HG03139 (cell line): Measurements from ENCODE around the gene ARHGAP32.

Source experiments
- ATAC-seq: cut with Tn5 transposase; IDR thresholded peaks from one replicate; pipeline ENCODE4 v1.9.1; 2021; ENCODE audit not compliant: unreplicated experiment

Gene ARHGAP32

GRCh38 chr11:128963744-128964325 is 228.3 kb downstream of the ARHGAP32 start:
- no peak for ATAC-seq

- ATAC-seq = no peak
These were observed 229.2 kb downstream of the ARHGAP32 start for GRCh38 chr11:128962896-128963295.

- ATAC-seq = no peak
These were observed 230.5 kb downstream of the ARHGAP32 start for GRCh38 chr11:128961645-128962044.

GRCh38 chr11:128957202-128957482 is 235.0 kb downstream of the ARHGAP32 start:
- ATAC-seq = no peak

GRCh38 chr11:128956401-128957201 is 235.5 kb downstream of the ARHGAP32 start:
- peak; percentile 57 for ATAC-seq

- no peak for ATAC-seq
These were observed 236.5 kb downstream of the ARHGAP32 start for GRCh38 chr11:128955636-128956035.

GRCh38 chr11:128953151-128953550 is 239.0 kb downstream of the ARHGAP32 start:
- ATAC-seq = no peak

GRCh38 chr11:128949791-128950454 is 242.2 kb downstream of the ARHGAP32 start:
- no peak for ATAC-seq

- no peak for ATAC-seq
These were observed 243.5 kb downstream of the ARHGAP32 start for GRCh38 chr11:128948583-128948982.

GRCh38 chr11:128947773-128948172 is 244.4 kb downstream of the ARHGAP32 start:
- ATAC-seq = no peak

GRCh38 chr11:128946648-128947047 is 245.5 kb downstream of the ARHGAP32 start:
- ATAC-seq = no peak

- no peak for ATAC-seq
These were observed 248.6 kb downstream of the ARHGAP32 start for GRCh38 chr11:128943428-128943976.

GRCh38 chr11:128942817-128943427 is 249.2 kb downstream of the ARHGAP32 start, which contains the start of gene TP53AIP1:
Gene TP53AIP1, minus strand, starts transcription at chr11:128942871. Its CDS starts 5,053 bp downstream, at chr11:128937818.
- ATAC-seq = no peak

- no peak for ATAC-seq
These were observed 249.9 kb downstream of the ARHGAP32 start for GRCh38 chr11:128942272-128942612.

GRCh38 chr11:128941573-128942271 is 250.4 kb downstream of the ARHGAP32 start:
- no peak for ATAC-seq

GRCh38 chr11:128941110-128941509 is 251.0 kb downstream of the ARHGAP32 start:
- no peak for ATAC-seq

- ATAC-seq = no peak
These were observed 251.5 kb downstream of the ARHGAP32 start for GRCh38 chr11:128940603-128941002.

GRCh38 chr11:128940156-128940555 is 252.0 kb downstream of the ARHGAP32 start:
- ATAC-seq = no peak

GRCh38 chr11:128939591-128939990 is 252.5 kb downstream of the ARHGAP32 start:
- ATAC-seq = no peak

- no peak for ATAC-seq
These were observed 253.8 kb downstream of the ARHGAP32 start for GRCh38 chr11:128938156-128938885.
